Vagina (tissue), 2 donors: ENCODE data around the gene MLF1. TPM values are rescaled to one million over a fixed set of nuclear protein-coding genes. Genes with fewer than 3 reads are reported as not detected.

Experiments
- DNase-seq, 2 donors: peaks; one replicate each; pipeline ENCODE4 v3.0.0-alpha.2; 2017; ENCODE audit errors: extremely low spot score in 2 of 2
- H3K27ac ChIP-seq: fragments of 200-600 bp; sonication (generic); one replicate; pipeline ENCODE4 v1.5.1; 2019
- H3K27me3 ChIP-seq: fragments of 200-600 bp; sonication (generic); one replicate; pipeline ENCODE4 v1.5.1; 2019
- H3K36me3 ChIP-seq, 2 donors: fragments of 200-600 bp; sonication (generic); one replicate each; pipeline ENCODE4 v1.5.1; 2017 to 2019
- H3K4me1 ChIP-seq: fragments of 200-600 bp; sonication (generic); one replicate; pipeline ENCODE4 v1.5.1; 2019
- H3K4me3 ChIP-seq, 2 donors: fragments of 200-600 bp; sonication (generic); 1 replicate in 1 of 2; 2 replicates in 1 of 2; pipeline ENCODE4 v1.5.1; 2016 to 2019
- H3K9me3 ChIP-seq: fragments of 200-600 bp; sonication (generic); one replicate; pipeline ENCODE4 v1.5.1; 2019
- POLR2A ChIP-seq, 2 donors: fragments of 450-650 bp; IDR thresholded peaks; one replicate each; pipeline ENCODE4 v1.6.1; 2017; ENCODE audit warnings: antibody characterized with exemption in 2 of 2, mild to moderate bottlenecking in 2 of 2, moderate library complexity in 2 of 2
- POLR2AphosphoS5 ChIP-seq, 2 donors: sonication (generic); formaldehyde crosslinking; IDR thresholded peaks; one replicate each; pipeline ENCODE4 v1.9.0; 2017; ENCODE audit warnings: antibody characterized with exemption in 2 of 2, mild to moderate bottlenecking in 2 of 2, low read depth in 1 of 2; ENCODE audit not compliant: insufficient read depth in 1 of 2
- intact Hi-C: fragments of 100-400 bp; cut with DNase I; formaldehyde crosslinking; loops from one replicate; pipeline ENCODE4 v1.15.1; 2023
- total RNA-seq: library from RNA; depleted of rRNA; stranded (reverse); fragments of >200 nt; gene quantifications from one replicate; pipeline ENCODE4 v1.2.3, GENCODE V29; 2016
- TF ChIP-seq, protein P1 (sequence below), 3 experiments: fragments of 450-650 bp in 2 of 3; fragments of 200-600 bp in 1 of 3; sonication (generic) in 1 of 3; IDR thresholded peaks; one replicate each; pipeline ENCODE4 v1.5.1; 2017 to 2019; ENCODE audit warnings: antibody characterized with exemption in 3 of 3, mild to moderate bottlenecking in 2 of 3, moderate library complexity in 2 of 3

Gene MLF1
- total RNA-seq, 1 donor from 2014 or later = 9.8 TPM

DNA sequence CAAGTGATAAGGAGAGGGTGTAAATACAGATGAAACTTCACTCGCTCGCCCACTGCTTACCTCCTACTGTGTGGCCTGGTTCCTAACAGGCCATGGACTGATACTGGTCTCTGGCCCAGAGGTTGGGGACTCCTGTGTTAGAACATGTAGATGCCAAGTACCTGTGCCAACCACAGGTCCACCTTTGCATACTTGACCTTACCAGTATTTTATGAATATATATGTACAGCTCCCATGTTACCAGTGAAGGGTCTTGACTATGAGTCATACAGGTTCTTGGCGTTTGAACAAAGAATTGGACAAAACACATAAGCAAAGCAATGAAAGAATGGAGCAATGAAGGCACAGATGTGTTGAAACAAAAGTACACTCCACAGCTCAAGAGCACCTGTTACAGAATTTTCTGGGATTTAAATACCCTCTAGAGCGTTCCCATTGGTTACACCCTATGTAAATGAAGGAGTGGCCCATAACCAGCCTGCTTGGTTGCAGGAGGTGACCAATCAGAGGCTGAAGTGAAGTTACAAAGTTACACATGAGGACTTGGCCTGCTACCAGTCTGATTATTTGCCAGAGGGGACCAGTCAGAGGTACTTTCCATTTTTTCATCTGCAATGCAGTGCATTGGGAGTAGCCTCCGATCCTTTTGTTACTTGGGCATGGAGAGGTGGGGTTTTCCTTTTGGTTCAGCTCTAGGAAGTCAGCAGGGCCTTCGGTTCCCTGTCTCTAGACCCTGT, 71.6 kb downstream of the MLF1 start:
- H3K27ac ChIP-seq = no peak overlapping the region
- intact Hi-C loops = no loop called here
- no peak for TF ChIP-seq POLR2A (IDR thresholded peaks at IDR 0.05)
- TF ChIP-seq, protein P1, sequence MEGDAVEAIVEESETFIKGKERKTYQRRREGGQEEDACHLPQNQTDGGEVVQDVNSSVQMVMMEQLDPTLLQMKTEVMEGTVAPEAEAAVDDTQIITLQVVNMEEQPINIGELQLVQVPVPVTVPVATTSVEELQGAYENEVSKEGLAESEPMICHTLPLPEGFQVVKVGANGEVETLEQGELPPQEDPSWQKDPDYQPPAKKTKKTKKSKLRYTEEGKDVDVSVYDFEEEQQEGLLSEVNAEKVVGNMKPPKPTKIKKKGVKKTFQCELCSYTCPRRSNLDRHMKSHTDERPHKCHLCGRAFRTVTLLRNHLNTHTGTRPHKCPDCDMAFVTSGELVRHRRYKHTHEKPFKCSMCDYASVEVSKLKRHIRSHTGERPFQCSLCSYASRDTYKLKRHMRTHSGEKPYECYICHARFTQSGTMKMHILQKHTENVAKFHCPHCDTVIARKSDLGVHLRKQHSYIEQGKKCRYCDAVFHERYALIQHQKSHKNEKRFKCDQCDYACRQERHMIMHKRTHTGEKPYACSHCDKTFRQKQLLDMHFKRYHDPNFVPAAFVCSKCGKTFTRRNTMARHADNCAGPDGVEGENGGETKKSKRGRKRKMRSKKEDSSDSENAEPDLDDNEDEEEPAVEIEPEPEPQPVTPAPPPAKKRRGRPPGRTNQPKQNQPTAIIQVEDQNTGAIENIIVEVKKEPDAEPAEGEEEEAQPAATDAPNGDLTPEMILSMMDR (IDR thresholded peaks at IDR 0.05) = no peak
- no peak for TF ChIP-seq POLR2AphosphoS5 (IDR thresholded peaks at IDR 0.05; ENCODE audit: insufficient read depth in 1 of 2, low read depth in 1 of 2)
- DNase-seq = no peak
- H3K4me3 ChIP-seq = no peak overlapping the region
- H3K4me1 ChIP-seq = peaks cover 22% of the 10 kb centered on the region
- peaks cover 0 to 6% of the 10 kb centered on the region in 2 donors for H3K36me3 ChIP-seq
- H3K27me3 ChIP-seq = no peaks in the 10 kb centered on the region
- H3K9me3 ChIP-seq = no peaks in the 10 kb centered on the region

DNA sequence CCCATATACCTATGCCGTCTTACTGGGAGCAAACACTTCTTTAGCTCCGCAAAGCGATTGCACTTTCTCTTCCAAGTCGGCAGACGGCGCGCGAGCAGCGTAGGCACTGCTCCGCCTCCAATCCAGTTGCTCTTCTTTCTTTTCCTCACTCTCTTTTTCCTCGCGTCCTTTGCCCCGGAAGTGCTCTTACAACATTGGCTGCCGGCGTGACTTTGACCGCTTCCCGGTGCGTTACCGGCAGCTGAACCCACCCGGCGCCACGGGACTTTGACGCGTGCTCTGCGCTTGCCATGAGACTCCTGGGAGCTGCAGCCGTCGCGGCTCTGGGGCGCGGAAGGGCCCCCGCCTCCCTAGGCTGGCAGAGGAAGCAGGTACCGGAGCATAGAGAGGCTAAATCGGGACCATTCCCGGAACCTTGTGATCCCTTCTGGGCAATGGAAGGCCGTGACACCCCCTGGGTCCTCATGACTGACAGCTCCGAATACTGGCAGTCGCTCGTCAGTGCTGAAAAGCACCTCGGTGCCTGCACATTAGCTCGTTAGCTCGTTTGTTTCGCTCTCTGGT, 73.4 kb downstream of the MLF1 start, which contains the start of gene GFM1:
GFM1 (plus strand) TSS at position 183 of the 564 bp plus-strand sequence; CDS start at position 291, 108 bp downstream.
- Histone ChIP-seq H3K9me3 (no peaks in the 10 kb centered on the region), H3K27ac (peak within 1 kb of the TSS; percentile 70), H3K4me3 (peak within 1 kb of the TSS; percentile 63 to 83), H3K27me3 (no peaks in the 10 kb centered on the region), H3K4me1 (peaks cover 22% of the 10 kb centered on the region), H3K36me3 (peaks cover 0 to 6% of the 10 kb centered on the region in 2 donors)
- peak in 1 of 2 donors; percentile 93 for DNase-seq
- TF ChIP-seq, protein P1 (IDR thresholded peaks at IDR 0.05) = peak; percentile 45 to 96 (median 59)
- peak in 1 of 2 donors; percentile 11 for TF ChIP-seq POLR2A (IDR thresholded peaks at IDR 0.05)
- TF ChIP-seq POLR2AphosphoS5 (IDR thresholded peaks at IDR 0.05; ENCODE audit: insufficient read depth in 1 of 2, low read depth in 1 of 2) = peak; percentile 89 to 96
- intact Hi-C loops = no loop called here

DNA sequence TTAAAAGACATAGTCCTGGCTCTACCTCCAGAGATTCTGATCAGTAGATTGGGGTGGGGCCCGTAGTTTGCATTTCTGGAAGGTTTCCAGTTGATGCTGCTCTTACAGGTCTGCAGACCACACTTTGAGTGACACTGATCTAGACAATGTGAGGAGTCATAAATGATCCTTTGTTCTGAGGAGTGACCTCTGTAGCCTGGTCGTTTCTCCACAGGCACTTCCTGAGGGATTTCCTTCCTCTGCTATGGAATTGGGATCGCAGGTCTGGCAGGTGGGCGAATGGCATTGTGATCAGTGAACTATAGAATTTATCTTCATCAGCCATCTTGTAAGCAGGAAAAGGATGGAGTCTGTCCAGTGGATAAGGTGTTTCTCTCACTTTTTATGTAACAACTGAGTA, 78.8 kb downstream of the MLF1 start:
- intact Hi-C loops = no loop called here

DNA sequence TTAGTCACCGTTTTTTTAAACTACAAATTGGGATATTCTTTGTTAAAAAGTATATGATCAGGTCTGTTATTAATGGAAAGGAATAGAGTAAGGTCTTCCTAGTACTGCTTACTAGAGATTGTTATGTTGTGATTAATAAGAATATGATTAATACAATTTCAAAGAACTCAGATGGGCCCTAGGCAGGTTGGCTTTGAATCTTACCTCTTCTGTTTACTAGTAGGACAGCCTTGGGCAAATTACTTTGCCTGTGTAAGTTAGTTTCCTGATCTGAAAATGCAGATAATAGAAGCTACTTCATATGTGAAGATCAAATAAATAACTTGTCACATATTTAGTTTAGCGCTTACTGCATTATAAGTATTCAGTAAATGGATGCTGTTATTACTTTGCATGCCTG, 80.2 kb downstream of the MLF1 start:
- no peak overlapping the region for H3K4me3 ChIP-seq
- H3K27ac ChIP-seq = no peak overlapping the region
- no peaks in the 10 kb centered on the region for H3K27me3 ChIP-seq
- intact Hi-C loops = no loop called here
- peaks cover 0 to 40% of the 10 kb centered on the region in 2 donors for H3K36me3 ChIP-seq
- H3K4me1 ChIP-seq = peaks cover 9% of the 10 kb centered on the region
- TF ChIP-seq POLR2A (IDR thresholded peaks at IDR 0.05) = no peak
- TF ChIP-seq, protein P1 (IDR thresholded peaks at IDR 0.05) = no peak
- no peak for DNase-seq
- H3K9me3 ChIP-seq = no peaks in the 10 kb centered on the region

More for the DNA sequence above, 78.8 kb downstream of the MLF1 start:
- Histone ChIP-seq H3K9me3 (no peaks in the 10 kb centered on the region), H3K27me3 (no peaks in the 10 kb centered on the region), H3K36me3 (peaks cover 0 to 29% of the 10 kb centered on the region in 2 donors), H3K4me3 (no peak overlapping the region), H3K4me1 (peaks cover 22% of the 10 kb centered on the region), H3K27ac (no peak overlapping the region)
- no peak for DNase-seq
- TF ChIP-seq, protein P1 (IDR thresholded peaks at IDR 0.05) = no peak
- no peak for TF ChIP-seq POLR2AphosphoS5 (IDR thresholded peaks at IDR 0.05; ENCODE audit: insufficient read depth in 1 of 2, low read depth in 1 of 2)
- no peak for TF ChIP-seq POLR2A (IDR thresholded peaks at IDR 0.05)

DNA sequence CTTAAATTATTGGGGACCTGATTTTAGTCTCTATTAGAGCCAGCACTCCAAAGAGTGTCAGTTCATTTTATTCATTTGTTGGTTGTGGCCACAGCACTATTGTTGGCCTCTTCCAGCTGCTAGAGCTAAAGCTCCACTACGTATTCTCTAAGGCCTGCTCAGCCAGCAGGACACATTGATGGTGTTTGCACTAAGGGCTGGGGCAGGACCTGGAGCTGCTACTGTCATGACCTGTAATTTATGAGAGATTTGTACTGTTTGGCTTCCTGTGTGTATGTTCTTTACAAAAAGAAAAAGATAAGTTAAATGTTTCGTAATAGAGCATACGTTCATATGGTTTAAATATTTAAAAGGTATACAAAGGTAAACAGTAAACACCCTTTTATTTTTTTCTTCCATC, 81.5 kb downstream of the MLF1 start:
- Histone ChIP-seq H3K4me3 (no peak overlapping the region), H3K27me3 (no peaks in the 10 kb centered on the region), H3K36me3 (peaks cover 0 to 44% of the 10 kb centered on the region in 2 donors), H3K27ac (no peak overlapping the region), H3K4me1 (no peaks in the 10 kb centered on the region), H3K9me3 (no peaks in the 10 kb centered on the region)
- DNase-seq = no peak
- intact Hi-C loops = no loop called here
- TF ChIP-seq, protein P1 (IDR thresholded peaks at IDR 0.05) = no peak
- no peak for TF ChIP-seq POLR2AphosphoS5 (IDR thresholded peaks at IDR 0.05; ENCODE audit: insufficient read depth in 1 of 2, low read depth in 1 of 2)
- TF ChIP-seq POLR2A (IDR thresholded peaks at IDR 0.05) = no peak
